SK-N-SH (cell line): ENCODE results near the gene LRRTM2. TPM values are rescaled to one million over a fixed set of nuclear protein-coding genes. Genes with fewer than 3 reads are reported as not detected.

Experiments
- CTCF ChIA-PET: fragments of 300-600, 350-600 bp; formaldehyde crosslinking; extraction: SDS; loops from one replicate; lab custom pipeline; 2021; lab: Yijun Ruan, JAX
- POLR2A ChIA-PET: fragments of 350-600 bp; sonication (Branson Sonifier 250); formaldehyde crosslinking; extraction: SDS; loops from one replicate; lab custom pipeline; 2020; ENCODE audit warnings: antibody characterized with exemption, inconsistent platforms; lab: Yijun Ruan, JAX
- DNase-seq: peaks from one replicate; pipeline ENCODE4 v3.0.0; 2012
- H2AFZ ChIP-seq: fragments of 200-600 bp; sonication (generic); 2 replicates; pipeline ENCODE4 v1.8.1; 2016; ENCODE audit warnings: antibody characterized with exemption, mild to moderate bottlenecking, low read depth
- H3F3A ChIP-seq: fragments of 200-600 bp; sonication (generic); replicated peaks from 2 replicates; pipeline ENCODE3; 2016; ENCODE audit warnings: antibody characterized with exemption, mild to moderate bottlenecking; ENCODE audit not compliant: insufficient read depth
- H3K27ac ChIP-seq, 2 experiments: fragments of 200-500 bp in 1 of 2; fragments of 200-600 bp in 1 of 2; sonication (Bioruptor generic) in 1 of 2; sonication (generic), shearing (Covaris generic) in 1 of 2; 2 replicates each; pipeline versions ENCODE4 v1.5.1 to v1.6.1; 2014 to 2016; ENCODE audit warnings: low read depth in 2 of 2, inconsistent platforms in 1 of 2, low read length in 1 of 2, mild to moderate bottlenecking in 1 of 2, mixed read lengths in 1 of 2
- H3K27me3 ChIP-seq: fragments of 200-600 bp; sonication (generic), shearing (Covaris generic); 2 replicates; pipeline ENCODE4 v1.6.1; 2016; ENCODE audit warnings: mixed run types; ENCODE audit not compliant: insufficient read depth
- H3K36me3 ChIP-seq, 2 experiments: fragments of 200-500 bp in 1 of 2; fragments of 200-600 bp in 1 of 2; sonication (Bioruptor generic) in 1 of 2; sonication (generic) in 1 of 2; replicated peaks in 1 of 2; 2 replicates each; pipeline versions ENCODE3 to v1.5.1; 2014 to 2016; ENCODE audit warnings: low read length in 1 of 2, mild to moderate bottlenecking in 1 of 2; ENCODE audit not compliant: insufficient read depth in 2 of 2, control insufficient read depth in 1 of 2
- H3K4me1 ChIP-seq, 2 experiments: fragments of 200-500 bp in 1 of 2; fragments of 200-600 bp in 1 of 2; sonication (Bioruptor generic) in 1 of 2; sonication (generic), shearing (Covaris generic) in 1 of 2; 2 replicates each; pipeline versions ENCODE4 v1.5.1 to v1.6.1; 2014 to 2016; ENCODE audit warnings: low read depth in 1 of 2, low read length in 1 of 2, mixed run types in 1 of 2; ENCODE audit not compliant: insufficient read depth in 2 of 2, control insufficient read depth in 1 of 2
- H3K4me2 ChIP-seq: fragments of 200-600 bp; sonication (generic), shearing (Covaris generic); 2 replicates; pipeline ENCODE4 v1.6.1; 2017; ENCODE audit warnings: mixed run types
- H3K4me3 ChIP-seq, 2 experiments: fragments of 200-500 bp in 1 of 2; fragments of 200-600 bp in 1 of 2; sonication (Bioruptor generic) in 1 of 2; sonication (generic), shearing (Covaris generic) in 1 of 2; 2 replicates each; pipeline versions ENCODE4 v1.5.1 to v1.8.1; 2014 to 2016; ENCODE audit warnings: low read depth in 2 of 2, inconsistent platforms in 1 of 2, low read length in 1 of 2, mild to moderate bottlenecking in 1 of 2, mixed read lengths in 1 of 2, moderate library complexity in 1 of 2
- H3K79me2 ChIP-seq: fragments of 200-600 bp; sonication (generic); 2 replicates; pipeline ENCODE4 v1.8.1; 2017; ENCODE audit warnings: mild to moderate bottlenecking; ENCODE audit not compliant: insufficient read depth
- H3K9ac ChIP-seq: fragments of 200-600 bp; sonication (generic); 2 replicates; pipeline ENCODE4 v1.6.1; 2017; ENCODE audit warnings: mixed run types
- H3K9me2 ChIP-seq: fragments of 200-600 bp; sonication (generic); 2 replicates; pipeline ENCODE4 v1.6.1; 2017; ENCODE audit warnings: mixed run types
- H3K9me3 ChIP-seq: fragments of 200-600 bp; sonication (generic); 2 replicates; pipeline ENCODE4 v1.6.1; 2017; ENCODE audit warnings: mixed run types, mild to moderate bottlenecking, moderate library complexity
- H4K20me1 ChIP-seq: fragments of 200-600 bp; sonication (generic); 2 replicates; pipeline ENCODE4 v1.6.1; 2017; ENCODE audit warnings: mild to moderate bottlenecking, mixed run types; ENCODE audit not compliant: insufficient read depth
- EP300 ChIP-seq, 2 experiments: IDR thresholded peaks; 2 replicates each; pipeline versions ENCODE4 v1.4.0 to v1.6.1; 2012; ENCODE audit warnings: borderline replicate concordance in 1 of 2, low read depth in 1 of 2, low read length in 1 of 2
- FOSL2 ChIP-seq: IDR thresholded peaks from 2 replicates; pipeline ENCODE4 v1.4.0; 2012; ENCODE audit warnings: low read depth, mild to moderate bottlenecking, moderate library complexity, borderline replicate concordance
- FOXM1 ChIP-seq: IDR thresholded peaks from 2 replicates; pipeline ENCODE4 v1.4.0; 2012; ENCODE audit warnings: low read depth, mild to moderate bottlenecking
- IRF3 ChIP-seq: fragments of 150-350 bp; IDR thresholded peaks from 2 replicates; pipeline ENCODE4 v1.6.1; 2016; ENCODE audit warnings: mild to moderate bottlenecking, low read depth, low read length
- JUND ChIP-seq: IDR thresholded peaks from 2 replicates; pipeline ENCODE4 v1.4.0; 2012
- MAX ChIP-seq: IDR thresholded peaks from 2 replicates; pipeline ENCODE4 v1.4.0; 2012; ENCODE audit warnings: low read depth
- PBX3 ChIP-seq: IDR thresholded peaks from 2 replicates; pipeline ENCODE4; 2012
- POLR2AphosphoS5 ChIP-seq: IDR thresholded peaks from 2 replicates; pipeline ENCODE4 v1.6.1; 2012; ENCODE audit warnings: low read depth, low read length
- RAD21 ChIP-seq: IDR thresholded peaks from 2 replicates; pipeline ENCODE4 v1.6.1; 2012; ENCODE audit warnings: mild to moderate bottlenecking, low read length
- RXRA ChIP-seq: IDR thresholded peaks from 2 replicates; pipeline ENCODE4 v1.4.0; 2012; ENCODE audit warnings: low read depth, mild to moderate bottlenecking, borderline replicate concordance
- TCF12 ChIP-seq: IDR thresholded peaks from 2 replicates; pipeline ENCODE4 v1.4.0; 2012
- ZBTB33 ChIP-seq: IDR thresholded peaks from 2 replicates; pipeline ENCODE4 v1.4.0; 2012; ENCODE audit warnings: low read depth, borderline replicate concordance
- WGBS: methylation state at CpG from one replicate; pipeline ENCODE4 v1.1.6; 2017; ENCODE audit warnings: low lambda C conversion rate; 5-methylcytosine and 5-hydroxymethylcytosine counted together
- polyA plus RNA-seq, 3 experiments: library from polyadenylated mRNA; depleted of rRNA; stranded (reverse); fragments of >200 nt; gene quantifications; 2 replicates each; pipeline ENCODE4 v1.2.3, GENCODE V29; 2012
- TF ChIP-seq, protein P1 (sequence below): IDR thresholded peaks from 2 replicates; pipeline ENCODE4 v1.4.0; 2012; ENCODE audit warnings: low read depth, borderline replicate concordance

Gene LRRTM2
- polyA plus RNA-seq, 1 of the 3 experiments (the other 2 are of a cell fraction): 0.38 TPM

GRCh38 chr5:138909734-138910133 is 34.6 kb upstream of the LRRTM2 start (continued):
- no peak for TF ChIP-seq EP300 (IDR thresholded peaks at IDR 0.05; ENCODE audit: borderline replicate concordance in 1 of 2, low read depth in 1 of 2, low read length in 1 of 2)
- TF ChIP-seq, all 33 proteins: peak for 0

GRCh38 chr5:138905541-138905940 is 30.4 kb upstream of the LRRTM2 start:
- Histone ChIP-seq H3K79me2 (peaks cover 21% of the 10 kb centered on the region; the same call in 1 of the 2 replicates), H3K36me3 (peaks cover 22 to 59% of the 10 kb centered on the region in 2 experiments), H3K9ac (no peak overlapping the region), H3K4me1 (peaks cover 0 to 32% of the 10 kb centered on the region in 2 experiments; a peak in 2 of 4 replicates), H3K4me2 (no peak overlapping the region), H3F3A (peaks cover 14% of the 10 kb centered on the region), H3K9me2 (no peaks in the 10 kb centered on the region), H3K9me3 (no peaks in the 10 kb centered on the region), H4K20me1 (no peaks in the 10 kb centered on the region; the same call in 1 of the 2 replicates), H2AFZ (no peak overlapping the region), H3K27me3 (no peaks in the 10 kb centered on the region), H3K4me3 (no peak overlapping the region), H3K27ac (no peak overlapping the region; a peak in 1 of 4 replicates)
- DNase-seq: no peak
- ChIA-PET POLR2A (no interaction called here), CTCF (interaction anchor here (0.6 to 0.9 kb wide), 2 partner anchors 40 to 441 kb away, joined by 3 read pairs; no protein-coding TSS in a partner anchor)
- WGBS: 78% methylated on average over 1 of the region's 1 CpG
- TF ChIP-seq JUND (0 out of 2 replicates have a peak, but pooled peaks have one; percentile 30), FOXM1 (no peak)

- H3K79me2 ChIP-seq: peaks cover 26% of the 10 kb centered on the region; the same call in 1 of the 2 replicates
- peaks cover 0 to 41% of the 10 kb centered on the region in 2 experiments; a peak in 2 of 4 replicates for H3K4me1 ChIP-seq
- H3K4me2 ChIP-seq: peak overlapping the region; percentile 26; the same call in 1 of the 2 replicates
- no peak overlapping the region for H2AFZ ChIP-seq
- H3K9me3 ChIP-seq: no peaks in the 10 kb centered on the region
- WGBS: 63% methylated on average over 10 of the region's 10 CpGs
- no peak overlapping the region for H3K4me3 ChIP-seq
- TF ChIP-seq PBX3 (peak; percentile 60), IRF3 (no peak), FOSL2 (peak; percentile 56; the same call in 1 of the 2 replicates), FOXM1 (no peak), POLR2AphosphoS5 (0 out of 2 replicates have a peak, but pooled peaks have one; percentile 18), ZBTB33 (no peak), RXRA (peak; percentile 32; the same call in 1 of the 2 replicates), RAD21 (no peak), MAX (peak; percentile 62), EP300 (IDR thresholded peaks at IDR 0.05; ENCODE audit: borderline replicate concordance in 1 of 2, low read depth in 1 of 2, low read length in 1 of 2) (0 out of 4 replicates have a peak, but pooled peaks of 1 of the 2 experiments have one; percentile 41), JUND (peak; percentile 68), TCF12 (peak; percentile 67)
- TF ChIP-seq, protein P1, sequence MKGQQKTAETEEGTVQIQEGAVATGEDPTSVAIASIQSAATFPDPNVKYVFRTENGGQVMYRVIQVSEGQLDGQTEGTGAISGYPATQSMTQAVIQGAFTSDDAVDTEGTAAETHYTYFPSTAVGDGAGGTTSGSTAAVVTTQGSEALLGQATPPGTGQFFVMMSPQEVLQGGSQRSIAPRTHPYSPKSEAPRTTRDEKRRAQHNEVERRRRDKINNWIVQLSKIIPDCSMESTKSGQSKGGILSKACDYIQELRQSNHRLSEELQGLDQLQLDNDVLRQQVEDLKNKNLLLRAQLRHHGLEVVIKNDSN: peak; percentile 81
- H4K20me1 ChIP-seq: no peaks in the 10 kb centered on the region; the same call in 1 of the 2 replicates
- peaks cover 29% of the 10 kb centered on the region for H3F3A ChIP-seq
- ChIA-PET CTCF (no interaction called here), POLR2A (no interaction called here)
- H3K9ac ChIP-seq: no peak overlapping the region
- H3K27ac ChIP-seq: peak overlapping the region in 1 of 2 experiments; percentile 56; a peak in 3 of 4 replicates
- H3K9me2 ChIP-seq: no peaks in the 10 kb centered on the region
- no peaks in the 10 kb centered on the region for H3K27me3 ChIP-seq
- peaks cover 16 to 49% of the 10 kb centered on the region in 2 experiments for H3K36me3 ChIP-seq
- DNase-seq: no peak
These were observed 28.1 kb upstream of the LRRTM2 start for GRCh38 chr5:138903130-138903775.
